HG03280 (cell line): Measurements from ENCODE around the gene TOP1.

ENCODE experiments used
- ATAC-seq: cut with Tn5 transposase; IDR thresholded peaks from one replicate; pipeline ENCODE4 v1.9.1; 2021; ENCODE audit warnings: mild to moderate bottlenecking, moderate library complexity; ENCODE audit not compliant: unreplicated experiment

Gene TOP1

DNA sequence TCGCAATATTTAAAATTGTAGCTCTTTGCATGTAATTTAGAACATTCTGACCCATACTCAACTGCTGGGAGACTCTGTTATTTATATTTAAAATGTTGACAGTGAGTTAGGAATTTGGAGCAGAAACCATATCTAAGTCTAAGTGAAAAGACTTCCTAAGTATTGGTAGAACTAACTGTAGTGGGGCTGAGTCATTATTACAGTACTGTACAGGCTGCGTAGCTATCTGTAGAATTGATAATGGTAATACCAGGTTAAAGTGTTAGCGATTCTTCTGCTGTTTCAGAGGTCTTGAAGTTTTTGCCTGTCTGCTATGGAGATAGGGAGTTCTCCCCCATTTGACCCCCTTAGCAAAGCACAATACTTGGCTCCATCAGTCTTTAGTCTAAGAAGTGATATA is 3.6 kb downstream of the TOP1 start:
- ATAC-seq, result no peak

- no peak for ATAC-seq
Observed at GRCh38 chr20:41034239-41034638, 5.6 kb downstream of the TOP1 start.

- ATAC-seq, result no peak
Observed at GRCh38 chr20:41035207-41035606, 6.6 kb downstream of the TOP1 start.

GRCh38 chr20:41037179-41037578 is 8.6 kb downstream of the TOP1 start:
- ATAC-seq, result no peak

DNA sequence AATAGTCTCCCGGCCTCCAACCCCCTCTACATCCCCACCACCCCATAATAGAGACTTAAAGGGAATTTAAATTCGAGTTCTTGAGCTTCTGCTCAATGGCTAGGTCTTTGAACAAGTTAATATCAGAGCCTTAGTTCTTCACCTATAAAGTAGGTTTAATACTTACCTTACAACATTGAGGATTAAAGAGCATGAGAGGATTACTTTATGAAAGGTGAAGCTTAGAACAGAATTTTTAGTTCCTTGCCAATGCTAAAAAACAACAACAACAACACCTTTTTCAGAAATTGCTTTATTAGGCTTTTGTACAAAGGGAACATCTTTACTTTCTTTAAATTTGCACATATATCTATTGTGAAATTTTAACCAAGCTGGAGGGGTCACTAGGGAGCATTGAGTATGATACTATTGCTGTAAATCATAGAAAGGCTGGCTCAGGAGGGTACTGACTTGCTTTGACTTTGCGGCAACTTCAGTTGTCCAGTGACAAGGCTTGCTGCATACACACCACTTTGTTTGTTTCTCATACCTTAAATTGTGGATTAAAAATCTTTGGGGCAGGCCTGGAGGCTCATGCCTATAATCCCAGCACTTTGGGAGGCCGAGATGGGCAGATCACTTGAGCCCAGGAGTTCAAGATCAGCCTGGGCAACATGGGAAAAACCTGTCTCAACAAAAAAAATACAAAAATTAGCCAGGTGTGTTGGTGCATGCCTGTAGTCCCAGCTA is 9.7 kb downstream of the TOP1 start:
- ATAC-seq, result no peak

DNA sequence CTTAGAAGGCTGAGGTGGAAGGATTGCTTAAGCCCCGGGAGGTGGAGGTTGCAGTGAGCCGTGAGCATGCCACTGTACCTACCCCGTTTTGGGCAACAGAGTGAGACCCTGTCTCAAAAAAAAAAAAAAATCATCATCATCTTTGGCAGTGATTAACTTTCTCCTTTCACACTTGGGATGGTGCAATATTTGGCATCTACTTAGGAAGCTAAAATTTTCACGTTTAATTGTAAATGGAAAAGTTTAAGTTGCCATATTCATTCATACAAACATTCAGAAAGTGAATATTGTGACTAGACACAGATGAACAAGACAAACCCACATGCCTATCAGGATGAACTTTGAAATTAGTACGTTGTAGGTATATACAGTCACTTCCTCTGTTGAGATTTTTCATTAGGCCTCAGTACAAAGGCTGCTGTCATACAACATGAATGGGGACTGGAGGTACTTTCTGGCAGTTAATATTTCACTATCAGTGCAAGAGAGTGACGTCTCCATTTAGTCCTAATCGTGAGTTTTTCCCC is 10.3 kb downstream of the TOP1 start:
- ATAC-seq, result no peak

DNA sequence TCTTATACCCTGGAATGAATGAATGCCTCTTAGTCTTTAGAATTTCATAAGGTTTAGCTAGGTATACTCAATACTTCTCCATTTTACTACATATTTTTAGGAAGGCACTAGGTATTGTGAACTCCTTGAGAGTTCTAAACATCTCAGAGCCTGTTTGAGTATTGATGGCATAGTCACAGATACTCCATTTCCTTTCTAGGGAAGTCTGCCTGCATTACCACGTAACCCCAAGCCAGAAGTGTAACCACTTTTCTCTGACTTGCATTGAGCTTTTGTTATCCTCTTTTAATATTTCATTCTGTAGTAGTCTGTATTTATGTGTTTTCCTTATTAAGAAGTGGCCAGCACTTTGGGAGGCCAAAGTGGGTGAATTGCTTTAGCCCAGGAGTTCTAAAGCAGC is 12.2 kb downstream of the TOP1 start:
- ATAC-seq, result no peak

- no peak for ATAC-seq
Observed at GRCh38 chr20:41041693-41042092, 13.1 kb downstream of the TOP1 start.

DNA sequence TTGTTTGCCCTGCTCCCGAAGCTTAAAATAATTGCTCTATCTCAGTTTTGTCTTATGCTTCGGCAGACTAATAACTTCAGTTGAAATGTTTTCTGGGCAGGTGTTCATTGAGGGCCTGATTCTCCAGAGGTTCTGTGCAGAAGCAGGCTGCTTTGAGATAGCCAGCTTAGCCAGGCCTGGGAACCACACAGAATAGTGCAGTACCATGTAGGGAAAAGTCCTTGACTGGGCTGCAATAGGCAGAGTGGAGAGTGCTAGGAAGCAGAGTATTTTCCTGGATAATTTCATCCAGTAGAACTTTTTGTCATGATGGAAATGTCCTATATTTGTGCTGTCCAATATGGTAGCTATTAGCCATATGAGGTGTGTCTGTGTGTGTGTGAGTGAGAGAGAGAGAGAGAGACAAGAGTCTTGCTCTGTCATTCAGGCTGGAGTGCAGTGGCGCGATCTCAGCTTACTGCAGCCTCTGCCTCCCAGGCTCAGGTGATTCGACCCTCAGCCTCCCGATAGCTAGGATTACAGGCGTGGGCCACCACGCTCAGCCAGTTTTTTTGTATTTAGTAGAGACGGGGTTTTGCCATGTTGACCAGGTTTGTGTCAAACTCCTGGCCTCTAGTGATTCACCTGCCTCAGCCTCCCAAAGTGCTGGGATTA is 15.9 kb downstream of the TOP1 start:
- ATAC-seq, result no peak

GRCh38 chr20:41045671-41046070 is 17.0 kb downstream of the TOP1 start:
- ATAC-seq, result no peak

DNA sequence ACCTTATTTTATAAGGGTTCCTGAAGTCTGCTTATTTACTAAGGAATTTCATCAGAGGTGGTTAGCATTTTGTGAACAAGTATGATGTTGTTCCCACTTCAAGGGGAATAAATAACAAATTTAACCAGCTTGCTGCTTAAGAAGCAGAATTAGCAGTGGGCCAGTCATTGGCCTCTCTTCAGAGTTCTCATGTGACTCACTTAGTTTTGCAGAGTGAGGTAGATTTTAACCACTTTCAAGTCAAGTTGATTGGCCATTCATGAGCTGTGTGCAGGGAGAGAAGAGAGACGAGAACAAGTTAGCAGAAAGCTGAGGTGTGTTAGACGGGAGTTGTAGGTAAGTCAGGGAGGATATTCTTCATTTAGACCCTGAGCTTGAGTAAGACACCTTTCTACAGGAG is 18.1 kb downstream of the TOP1 start:
- no peak for ATAC-seq

GRCh38 chr20:41047279-41047974 is 18.8 kb downstream of the TOP1 start:
- ATAC-seq, result peak; percentile 25

- peak; percentile 42 for ATAC-seq
Observed at GRCh38 chr20:41047975-41048305, 19.3 kb downstream of the TOP1 start.

DNA sequence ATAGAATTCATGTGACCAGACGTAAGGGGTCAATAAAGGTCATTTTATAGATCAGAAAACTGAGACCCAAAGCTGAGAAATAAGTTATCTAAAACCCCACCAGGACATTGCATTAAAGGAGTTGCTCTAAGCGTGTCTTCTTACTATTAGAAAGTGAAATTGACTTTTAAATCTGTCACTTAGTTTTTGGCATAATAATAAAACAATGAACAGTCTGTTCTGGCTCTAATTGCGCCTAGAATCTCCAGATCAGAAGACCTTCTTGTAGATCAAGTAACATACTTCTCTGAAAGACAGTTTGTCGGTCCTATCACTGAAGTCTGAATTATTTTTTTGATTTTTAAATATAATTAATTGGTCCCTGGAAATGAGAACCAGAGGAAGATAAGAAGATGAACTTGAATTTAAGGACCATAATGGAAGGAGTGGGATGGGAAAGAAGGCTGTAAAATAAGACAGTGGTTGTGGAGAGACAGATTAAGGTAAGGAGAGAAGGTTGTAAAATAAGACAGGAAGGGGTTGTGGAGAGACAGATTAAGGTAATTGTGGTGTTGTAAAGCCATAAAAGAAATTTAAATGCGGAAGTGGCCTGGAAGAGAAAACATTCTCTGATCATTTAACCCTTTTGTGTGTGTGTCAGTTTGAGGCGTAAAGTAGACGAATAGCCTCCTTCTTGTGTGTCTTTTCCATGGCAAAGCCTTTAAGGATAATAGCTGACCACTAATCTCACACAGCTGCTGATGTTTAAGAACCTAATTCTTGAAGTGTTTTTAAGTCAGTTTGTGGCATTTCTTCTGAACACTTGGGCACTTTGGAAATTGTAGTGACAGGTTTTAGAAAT is 20.1 kb downstream of the TOP1 start:
- no peak for ATAC-seq

DNA sequence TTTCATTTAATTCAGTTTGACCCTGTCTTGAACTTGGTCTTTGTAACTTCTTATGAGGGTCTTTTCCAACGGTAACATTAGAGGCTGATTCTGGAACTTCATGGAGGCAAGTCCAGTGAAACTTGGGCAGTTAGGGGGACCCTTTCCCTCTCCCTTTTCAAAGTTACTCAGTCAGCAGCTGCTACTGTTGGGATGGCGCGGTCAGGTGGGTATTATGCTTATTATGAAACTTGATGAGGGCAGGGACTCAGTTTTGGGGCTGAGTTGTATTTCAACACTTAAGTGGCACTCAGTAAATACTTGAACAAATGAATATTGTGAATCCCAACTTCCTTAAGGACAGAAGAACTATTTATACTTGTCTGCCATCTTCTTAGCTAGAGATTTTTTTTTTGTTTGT is 20.8 kb downstream of the TOP1 start:
- no peak for ATAC-seq

DNA sequence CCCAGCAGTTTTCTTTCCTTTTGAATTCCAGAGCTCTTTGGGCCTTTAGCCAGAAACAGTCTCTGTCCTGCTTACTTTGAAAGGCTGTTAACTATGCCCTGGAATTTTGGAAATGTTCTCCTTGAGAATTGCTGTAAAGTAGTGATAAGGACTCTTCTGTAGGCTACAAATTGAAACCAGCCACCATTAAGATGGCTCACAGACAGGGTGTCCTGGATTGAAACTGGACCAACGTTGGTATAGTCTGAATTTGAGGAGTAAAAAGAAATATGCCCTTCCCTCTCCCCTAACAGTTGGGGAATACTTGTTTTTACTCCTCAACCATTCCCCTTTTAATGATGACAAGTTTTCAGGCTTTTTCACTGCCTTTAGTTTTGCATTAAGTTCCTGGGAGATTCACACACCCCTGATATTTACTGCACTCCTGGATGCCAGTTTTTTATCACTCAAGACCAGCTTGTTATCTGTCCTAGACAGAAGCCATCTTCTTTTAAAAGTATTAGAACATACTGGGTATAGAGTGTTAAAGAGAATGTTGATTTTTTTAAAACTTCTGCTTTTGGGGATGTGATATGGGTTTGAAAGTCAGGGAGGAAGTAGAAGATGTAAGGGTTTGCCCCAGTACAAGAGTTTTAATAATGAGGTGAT is 21.9 kb downstream of the TOP1 start:
- ATAC-seq, result no peak

GRCh38 chr20:41051009-41051825 is 22.6 kb downstream of the TOP1 start:
- no peak for ATAC-seq

DNA sequence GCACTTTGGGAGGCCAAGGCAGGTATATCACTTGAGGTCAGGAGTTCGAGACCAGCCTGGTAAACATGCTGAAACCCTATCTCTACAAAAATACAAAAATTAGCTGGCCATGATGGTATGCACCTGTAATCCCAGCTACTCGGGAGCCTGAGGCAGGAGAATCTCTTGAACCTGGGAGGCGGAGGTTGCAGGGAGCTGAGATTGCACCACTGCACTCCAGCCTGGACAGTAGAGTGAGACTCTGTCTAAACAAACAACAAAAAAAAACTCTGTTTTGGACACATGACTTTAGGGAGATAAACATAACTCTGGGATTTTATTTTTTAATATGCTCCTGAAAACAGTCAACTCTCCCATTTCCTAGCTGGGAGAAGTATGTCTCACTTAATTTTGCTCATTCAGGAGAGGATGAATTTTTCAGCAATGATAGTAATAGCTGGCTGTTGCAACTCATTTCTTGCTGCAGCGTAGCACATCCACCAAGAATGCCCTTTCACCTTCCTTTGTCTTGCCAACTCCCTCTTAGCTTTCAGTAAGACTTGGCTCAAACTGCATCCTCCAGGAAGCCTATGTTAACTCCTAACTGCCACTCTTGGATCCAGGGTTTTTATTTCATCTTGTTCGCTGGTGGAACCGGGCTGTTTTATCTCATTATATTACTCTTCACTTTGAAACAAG is 24.3 kb downstream of the TOP1 start:
- ATAC-seq, result no peak
